SH-SY5Y (cell line): ENCODE results near the gene MAN1A2.

Source experiments
- GATA2 ChIP-seq: IDR thresholded peaks from 2 replicates; pipeline ENCODE4 v1.6.1; 2011; ENCODE audit warnings: mild to moderate bottlenecking, low read depth, low read length
- GATA3 ChIP-seq: IDR thresholded peaks from 2 replicates; pipeline ENCODE4 v1.6.1; 2011; ENCODE audit warnings: low read depth, mild to moderate bottlenecking, low read length, moderate library complexity

GRCh38 chr1:117565745-117566455 lies 198.7 kb downstream of the MAN1A2 start:
- TF ChIP-seq GATA2 (no peak), GATA3 (no peak)
